ENCODE measurements around the gene ACCS.
A peak's percentile ranks its signal among the peaks of the same experiment; 100 is the strongest.

ACCS gene

GRCh38 chr11:44065841-44066731 is at the start of gene ACCS:
Gene ACCS, plus strand, starts transcription at chr11:44066270. Its CDS starts 1,358 bp downstream, at chr11:44067628.
- peak; percentile 94 for DNase-seq

- DNase-seq, result no peak
Measured at GRCh38 chr11:44016546-44017442, 49.3 kb upstream of the ACCS start.

- DNase-seq, result no peak
Measured at GRCh38 chr11:44017443-44018126, 48.5 kb upstream of the ACCS start.

- DNase-seq, result no peak
Measured at GRCh38 chr11:44018127-44018521, 47.9 kb upstream of the ACCS start.

- DNase-seq, result no peak
Measured at GRCh38 chr11:44018829-44019228, 47.2 kb upstream of the ACCS start.

GRCh38 chr11:44024977-44025376 is 41.1 kb upstream of the ACCS start:
- no peak for DNase-seq

GRCh38 chr11:44025727-44026126 is 40.3 kb upstream of the ACCS start:
- no peak for DNase-seq

GRCh38 chr11:44028401-44028800 is 37.7 kb upstream of the ACCS start:
- no peak for DNase-seq

GRCh38 chr11:44028816-44029506 is 37.1 kb upstream of the ACCS start:
- no peak for DNase-seq

- no peak for DNase-seq
Measured at GRCh38 chr11:44029507-44029845, 36.6 kb upstream of the ACCS start.

GRCh38 chr11:44029977-44030911 is 35.8 kb upstream of the ACCS start:
- DNase-seq, result no peak

- no peak for DNase-seq
Measured at GRCh38 chr11:44030996-44031395, 35.1 kb upstream of the ACCS start.

- no peak for DNase-seq
Measured at GRCh38 chr11:44031549-44031948, 34.5 kb upstream of the ACCS start.

GRCh38 chr11:44032299-44033085 is 33.6 kb upstream of the ACCS start:
- no peak for DNase-seq

GRCh38 chr11:44033411-44033850 is 32.6 kb upstream of the ACCS start:
- DNase-seq, result no peak

GRCh38 chr11:44033856-44034255 is 32.2 kb upstream of the ACCS start:
- DNase-seq, result no peak

- no peak for DNase-seq
Measured at GRCh38 chr11:44034639-44035038, 31.4 kb upstream of the ACCS start.

GRCh38 chr11:44036811-44037657 is 29.0 kb upstream of the ACCS start:
- DNase-seq, result no peak

GRCh38 chr11:44037658-44037998 is 28.4 kb upstream of the ACCS start:
- DNase-seq, result no peak

- DNase-seq, result no peak
Measured at GRCh38 chr11:44043157-44043556, 22.9 kb upstream of the ACCS start.
